ENCODE results near the gene DBT. TPM values are rescaled to one million over a fixed set of nuclear protein-coding genes. Genes with fewer than 3 reads are reported as not detected.
"Not testable (repeated sequence)": the region's sequence is repeated elsewhere in the genome, so short reads cannot be mapped to it uniquely, and the experiment has no call there.

Gene DBT
- total RNA-seq, 4 donors from 2014 or later: 9.1 to 14.2 (median 12.6) TPM

GRCh38 chr1:100246738-100247137, 2.9 kb downstream of the DBT start:
- Histone ChIP-seq H3K36me3 (no peaks in the 10 kb centered on the region), H3K9me3 (no peaks in the 10 kb centered on the region), H3K27me3 (no peaks in the 10 kb centered on the region), H3K4me3 (no peak overlapping the region), H3K27ac (replicated peaks in 1 of 4) (no peak overlapping the region), H3K4me1 (peaks cover 9 to 29% (median 25%) of the 10 kb centered on the region in 4 donors)
- intact Hi-C loops (cut with DNase I): loop anchor here (5.0 kb wide), 2 partner anchors 106 to 114 kb away; partner anchors contain the start of genes CDC14A, SASS6 and TRMT13
- TF ChIP-seq POLR2A (IDR thresholded peaks at IDR 0.05; ENCODE audit: low read depth) (no peak), EP300 (IDR thresholded peaks at IDR 0.05) (no peak), CTCF (IDR thresholded peaks at IDR 0.05) (no peak), POLR2AphosphoS5 (IDR thresholded peaks at IDR 0.05) (no peak)
- 88% methylated on average over 4 of the region's 4 CpGs for WGBS
- DNase-seq (ENCODE audit: extremely low spot score): no peak

- no peak for DNase-seq (ENCODE audit: extremely low spot score)
- no peak overlapping the region for H3K27ac ChIP-seq (replicated peaks in 1 of 4)
- H3K36me3 ChIP-seq: peaks cover 0 to 44% (median 20%) of the 10 kb centered on the region in 4 donors
- no peak for TF ChIP-seq EP300 (IDR thresholded peaks at IDR 0.05)
- no peak for TF ChIP-seq CTCF (IDR thresholded peaks at IDR 0.05)
- no peak for TF ChIP-seq POLR2AphosphoS5 (IDR thresholded peaks at IDR 0.05)
- no peak for TF ChIP-seq POLR2A (IDR thresholded peaks at IDR 0.05; ENCODE audit: low read depth)
- no peaks in the 10 kb centered on the region for H3K27me3 ChIP-seq
- H3K4me1 ChIP-seq: peaks cover 0 to 9% (median 5%) of the 10 kb centered on the region in 4 donors
- intact Hi-C loops (cut with DNase I): no loop called here
- no peaks in the 10 kb centered on the region for H3K9me3 ChIP-seq
- H3K4me3 ChIP-seq: no peak overlapping the region
- WGBS: 80% methylated on average over 4 of the region's 4 CpGs
Measured at GRCh38 chr1:100240631-100241030, 9.0 kb downstream of the DBT start.

- intact Hi-C loops (cut with DNase I): no loop called here
- Histone ChIP-seq H3K27ac (replicated peaks in 1 of 4) (no peak overlapping the region), H3K4me3 (no peak overlapping the region), H3K27me3 (no peaks in the 10 kb centered on the region), H3K4me1 (peaks cover 0 to 4% (median 3%) of the 10 kb centered on the region in 4 donors), H3K9me3 (no peaks in the 10 kb centered on the region), H3K36me3 (peaks cover 0 to 48% (median 22%) of the 10 kb centered on the region in 4 donors)
- no peak for TF ChIP-seq EP300 (IDR thresholded peaks at IDR 0.05)
- no peak for TF ChIP-seq POLR2A (IDR thresholded peaks at IDR 0.05; ENCODE audit: low read depth)
- no peak for TF ChIP-seq CTCF (IDR thresholded peaks at IDR 0.05)
- no peak for TF ChIP-seq POLR2AphosphoS5 (IDR thresholded peaks at IDR 0.05)
- DNase-seq (ENCODE audit: extremely low spot score): no peak
Measured at GRCh38 chr1:100239961-100240360, 9.7 kb downstream of the DBT start.

- Histone ChIP-seq H3K27ac (replicated peaks in 1 of 4) (no peak overlapping the region), H3K4me3 (no peak overlapping the region), H3K27me3 (no peaks in the 10 kb centered on the region), H3K4me1 (no peaks in the 10 kb centered on the region), H3K36me3 (peaks cover 5 to 77% (median 35%) of the 10 kb centered on the region in 4 donors), H3K9me3 (no peaks in the 10 kb centered on the region)
- WGBS: 100% methylated on average over 3 of the region's 3 CpGs
- intact Hi-C loops (cut with DNase I): no loop called here
- TF ChIP-seq POLR2A (IDR thresholded peaks at IDR 0.05; ENCODE audit: low read depth) (no peak), EP300 (IDR thresholded peaks at IDR 0.05) (no peak), POLR2AphosphoS5 (IDR thresholded peaks at IDR 0.05) (no peak), CTCF (IDR thresholded peaks at IDR 0.05) (no peak)
- no peak for DNase-seq (ENCODE audit: extremely low spot score)
Measured at GRCh38 chr1:100237091-100237490, 12.5 kb downstream of the DBT start.

- no peak for DNase-seq (ENCODE audit: extremely low spot score)
- H3K36me3 ChIP-seq: peaks cover 15 to 88% (median 41%) of the 10 kb centered on the region in 4 donors
- TF ChIP-seq POLR2A (IDR thresholded peaks at IDR 0.05; ENCODE audit: low read depth) (no peak), CTCF (IDR thresholded peaks at IDR 0.05) (no peak), EP300 (IDR thresholded peaks at IDR 0.05) (no peak), POLR2AphosphoS5 (IDR thresholded peaks at IDR 0.05) (no peak)
- no peaks in the 10 kb centered on the region for H3K9me3 ChIP-seq
- no peak overlapping the region for H3K27ac ChIP-seq (replicated peaks in 1 of 4)
- no peaks in the 10 kb centered on the region for H3K27me3 ChIP-seq
- no peak overlapping the region for H3K4me3 ChIP-seq
- 93% methylated on average over 1 of the region's 1 CpG for WGBS
- no peaks in the 10 kb centered on the region for H3K4me1 ChIP-seq
- intact Hi-C loops (cut with DNase I): no loop called here
Measured at GRCh38 chr1:100234432-100234831, 15.2 kb downstream of the DBT start.

- DNase-seq (ENCODE audit: extremely low spot score); H3K27me3 ChIP-seq; H3K4me3 ChIP-seq; H3K4me1 ChIP-seq; H3K27ac ChIP-seq (replicated peaks in 1 of 4); intact Hi-C loops (cut with DNase I); H3K9me3 ChIP-seq: not testable (repeated sequence)
- WGBS: 89% methylated on average over 4 of the region's 4 CpGs
- H3K36me3 ChIP-seq: peaks cover 14 to 88% (median 37%) of the 10 kb centered on the region in 4 donors
Measured at GRCh38 chr1:100233566-100233965, 16.1 kb downstream of the DBT start.
